ENCODE data around the gene DHRS2. TPM values are rescaled to one million over a fixed set of nuclear protein-coding genes. Genes with fewer than 3 reads are reported as not detected.

Gene DHRS2
- total and polyA plus RNA-seq, 2 of the 13 experiments (the other 11 are each of a cell fraction or from before 2014, with no cell fraction given), result 1,621 to 3,021 TPM

GRCh38 chr14:23613242-23614070 is 22.7 kb upstream of the DHRS2 start (continued):
- peak; percentile 42; the same call in 1 of the 2 replicates for TF ChIP-seq ESRRA (CRISPR knock-in tag; IDR thresholded peaks at IDR 0.05; ENCODE audit: low read depth)
- TF ChIP-seq ZFP90 (CRISPR knock-in tag; IDR thresholded peaks at IDR 0.05; ENCODE audit: borderline replicate concordance), result 0 out of 2 replicates have a peak, but pooled peaks have one; percentile 74
- peak; percentile 88; the same call in 1 of the 2 replicates for TF ChIP-seq ZNF567 (CRISPR knock-in tag; IDR thresholded peaks at IDR 0.05; ENCODE audit: borderline replicate concordance)
- TF ChIP-seq SUZ12 (IDR thresholded peaks at IDR 0.05; ENCODE audit: low read depth, low read length), result no peak
- TF ChIP-seq THAP11 (CRISPR knock-in tag; IDR thresholded peaks at IDR 0.05), result peak; percentile 64; the same call in 1 of the 2 replicates
- no peak for TF ChIP-seq ZNF572 (CRISPR knock-in tag; IDR thresholded peaks at IDR 0.05)
- TF ChIP-seq ZFP36L1 (CRISPR knock-in tag; IDR thresholded peaks at IDR 0.05), result no peak
- TF ChIP-seq PAF1 (CRISPR knock-in tag; IDR thresholded peaks at IDR 0.05), result 0 out of 2 replicates have a peak, but pooled peaks have one; percentile 53
- TF ChIP-seq, protein P1, sequence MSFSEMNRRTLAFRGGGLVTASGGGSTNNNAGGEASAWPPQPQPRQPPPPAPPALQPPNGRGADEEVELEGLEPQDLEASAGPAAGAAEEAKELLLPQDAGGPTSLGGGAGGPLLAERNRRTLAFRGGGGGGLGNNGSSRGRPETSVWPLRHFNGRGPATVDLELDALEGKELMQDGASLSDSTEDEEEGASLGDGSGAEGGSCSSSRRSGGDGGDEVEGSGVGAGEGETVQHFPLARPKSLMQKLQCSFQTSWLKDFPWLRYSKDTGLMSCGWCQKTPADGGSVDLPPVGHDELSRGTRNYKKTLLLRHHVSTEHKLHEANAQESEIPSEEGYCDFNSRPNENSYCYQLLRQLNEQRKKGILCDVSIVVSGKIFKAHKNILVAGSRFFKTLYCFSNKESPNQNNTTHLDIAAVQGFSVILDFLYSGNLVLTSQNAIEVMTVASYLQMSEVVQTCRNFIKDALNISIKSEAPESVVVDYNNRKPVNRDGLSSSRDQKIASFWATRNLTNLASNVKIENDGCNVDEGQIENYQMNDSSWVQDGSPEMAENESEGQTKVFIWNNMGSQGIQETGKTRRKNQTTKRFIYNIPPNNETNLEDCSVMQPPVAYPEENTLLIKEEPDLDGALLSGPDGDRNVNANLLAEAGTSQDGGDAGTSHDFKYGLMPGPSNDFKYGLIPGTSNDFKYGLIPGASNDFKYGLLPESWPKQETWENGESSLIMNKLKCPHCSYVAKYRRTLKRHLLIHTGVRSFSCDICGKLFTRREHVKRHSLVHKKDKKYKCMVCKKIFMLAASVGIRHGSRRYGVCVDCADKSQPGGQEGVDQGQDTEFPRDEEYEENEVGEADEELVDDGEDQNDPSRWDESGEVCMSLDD (CRISPR knock-in tag; IDR thresholded peaks at IDR 0.05; ENCODE audit: borderline replicate concordance), result peak; percentile 62; the same call in 1 of the 2 replicates
- no peak for TF ChIP-seq ZNF382 (CRISPR knock-in tag; IDR thresholded peaks at IDR 0.05; ENCODE audit: borderline replicate concordance)
- TF ChIP-seq SIN3B (IDR thresholded peaks at IDR 0.05; ENCODE audit: low read length), result no peak; the same call in 1 of the 2 replicates
- no peak for TF ChIP-seq U2AF1 (optimal IDR thresholded peaks at IDR 0.05; ENCODE audit: low read depth, low read length)
- peak; percentile 85; the same call in 1 of the 2 replicates for TF ChIP-seq FOXK1 (CRISPR knock-in tag; IDR thresholded peaks at IDR 0.05; ENCODE audit: borderline replicate concordance, low read depth)
- peak; percentile 99 for TF ChIP-seq KAT7 (CRISPR knock-in tag; IDR thresholded peaks at IDR 0.05; ENCODE audit: borderline replicate concordance)
- TF ChIP-seq ELF3 (CRISPR knock-in tag; IDR thresholded peaks at IDR 0.05), result peak; percentile 74
- no peak for TF ChIP-seq RFX1 (IDR thresholded peaks at IDR 0.05)
- no peak for TF ChIP-seq CENPT (CRISPR knock-in tag; IDR thresholded peaks at IDR 0.05; ENCODE audit: low read depth)
- TF ChIP-seq ZKSCAN1 (IDR thresholded peaks at IDR 0.05; ENCODE audit: low read length), result no peak
- TF ChIP-seq HOXA9 (CRISPR knock-in tag; IDR thresholded peaks at IDR 0.05; ENCODE audit: borderline replicate concordance), result no peak
- 0 out of 2 replicates have a peak, but pooled peaks have one; percentile 30 for TF ChIP-seq MAZ (IDR thresholded peaks at IDR 0.05; ENCODE audit: borderline replicate concordance, low read depth, low read length)
- TF ChIP-seq MAZ (CRISPR knock-in tag; IDR thresholded peaks at IDR 0.05; ENCODE audit: low read depth), result no peak; the same call in 1 of the 2 replicates
- TF ChIP-seq MAFG (CRISPR knock-in tag; IDR thresholded peaks at IDR 0.05), result no peak
- no peak for TF ChIP-seq DR1 (CRISPR knock-in tag; IDR thresholded peaks at IDR 0.05)
- TF ChIP-seq FIP1L1 (IDR thresholded peaks at IDR 0.05; ENCODE audit: borderline replicate concordance, insufficient read depth, low read depth, low read length), result no peak
- TF ChIP-seq MYC (CRISPR knock-in tag; IDR thresholded peaks at IDR 0.05; ENCODE audit: borderline replicate concordance), result no peak; the same call in 1 of the 2 replicates
- TF ChIP-seq NR2F6 (IDR thresholded peaks at IDR 0.05), result peak; percentile 84
- TF ChIP-seq NR2F6 (CRISPR knock-in tag; IDR thresholded peaks at IDR 0.05), result peak; percentile 90
- TF ChIP-seq, protein P2, sequence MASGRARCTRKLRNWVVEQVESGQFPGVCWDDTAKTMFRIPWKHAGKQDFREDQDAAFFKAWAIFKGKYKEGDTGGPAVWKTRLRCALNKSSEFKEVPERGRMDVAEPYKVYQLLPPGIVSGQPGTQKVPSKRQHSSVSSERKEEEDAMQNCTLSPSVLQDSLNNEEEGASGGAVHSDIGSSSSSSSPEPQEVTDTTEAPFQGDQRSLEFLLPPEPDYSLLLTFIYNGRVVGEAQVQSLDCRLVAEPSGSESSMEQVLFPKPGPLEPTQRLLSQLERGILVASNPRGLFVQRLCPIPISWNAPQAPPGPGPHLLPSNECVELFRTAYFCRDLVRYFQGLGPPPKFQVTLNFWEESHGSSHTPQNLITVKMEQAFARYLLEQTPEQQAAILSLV (CRISPR knock-in tag; IDR thresholded peaks at IDR 0.05; ENCODE audit: borderline replicate concordance), result no peak
- TF ChIP-seq ZNF792 (CRISPR knock-in tag; IDR thresholded peaks at IDR 0.05), result peak; percentile 94

Data from HepG2 (cell line).